CD14-positive monocyte (primary cell): ENCODE data around the gene PLK1. TPM values are rescaled to one million over a fixed set of nuclear protein-coding genes. Genes with fewer than 3 reads are reported as not detected.

Source experiments
- DNase-seq, 3 donors: peaks; one replicate each; pipeline ENCODE4 v3.0.0-alpha.2; 2011 to 2022
- H2AFZ ChIP-seq: 2 replicates; pipeline ENCODE4 v1.6.0; 2012; ENCODE audit warnings: mild to moderate bottlenecking, low read depth, low read length, inconsistent platforms; ENCODE audit not compliant: insufficient read depth, poor library complexity, severe bottlenecking
- H3K27ac ChIP-seq, 2 donors: 1 replicate in 1 of 2; 2 replicates in 1 of 2; pipeline ENCODE4 v1.5.1; 2012 to 2013; ENCODE audit warnings: low read length in 2 of 2, control low read depth in 1 of 2, inconsistent platforms in 1 of 2, low read depth in 1 of 2, mild to moderate bottlenecking in 1 of 2
- H3K27me3 ChIP-seq, 2 donors: one replicate each; pipeline versions ENCODE4 v1.6.0 to v1.6.1; 2011 to 2013; ENCODE audit warnings: low read length in 2 of 2; ENCODE audit not compliant: control insufficient read depth in 2 of 2, insufficient read depth in 2 of 2
- H3K36me3 ChIP-seq, 2 donors: replicated peaks in 1 of 2; 1 replicate in 1 of 2; 2 replicates in 1 of 2; pipeline versions ENCODE4 v1.5.1 to v1.6.1; 2012 to 2013; ENCODE audit warnings: low read length in 2 of 2, control low read depth in 1 of 2, inconsistent platforms in 1 of 2, mild to moderate bottlenecking in 1 of 2; ENCODE audit not compliant: insufficient read depth in 2 of 2, control insufficient read depth in 1 of 2
- H3K4me1 ChIP-seq, 2 donors: 1 replicate in 1 of 2; 2 replicates in 1 of 2; pipeline versions ENCODE4 v1.5.1 to v1.6.1; 2012 to 2013; ENCODE audit warnings: low read length in 2 of 2, control low read depth in 1 of 2, inconsistent platforms in 1 of 2, mild to moderate bottlenecking in 1 of 2, moderate library complexity in 1 of 2; ENCODE audit not compliant: insufficient read depth in 2 of 2, control insufficient read depth in 1 of 2
- H3K4me2 ChIP-seq: replicated peaks from 2 replicates; pipeline ENCODE3; 2012; ENCODE audit warnings: low read length, moderate library complexity, mild to moderate bottlenecking; ENCODE audit not compliant: poor library complexity, severe bottlenecking; ENCODE audit errors: extremely low read depth
- H3K4me3 ChIP-seq, 3 experiments: fragments of 200-600 bp in 1 of 3; sonication (generic) in 1 of 3; replicated peaks in 1 of 3; 1 replicate in 2 of 3; 2 replicates in 1 of 3; pipeline ENCODE4 v1.5.1; 2011 to 2013; ENCODE audit warnings: low read length in 3 of 3, mild to moderate bottlenecking in 3 of 3, control low read depth in 2 of 3, low read depth in 2 of 3, inconsistent platforms in 1 of 3, moderate library complexity in 1 of 3
- H3K79me2 ChIP-seq: 2 replicates; pipeline ENCODE4 v1.6.0; 2012; ENCODE audit warnings: mild to moderate bottlenecking, control low read depth, inconsistent platforms, low read length, moderate library complexity; ENCODE audit not compliant: insufficient read depth
- H3K9ac ChIP-seq: 2 replicates; pipeline ENCODE4 v1.6.0; 2017; ENCODE audit warnings: low read length, mild to moderate bottlenecking; ENCODE audit not compliant: insufficient read depth, poor library complexity, severe bottlenecking
- H3K9me3 ChIP-seq, 2 donors: replicated peaks in 1 of 2; 1 replicate in 1 of 2; 2 replicates in 1 of 2; pipeline versions ENCODE4 v1.5.1 to v1.6.1; 2012 to 2013; ENCODE audit warnings: low read length in 2 of 2, control low read depth in 1 of 2; ENCODE audit not compliant: control insufficient read depth in 1 of 2, insufficient read depth in 1 of 2
- H4K20me1 ChIP-seq: 2 replicates; pipeline ENCODE4 v1.6.0; 2012; ENCODE audit warnings: mild to moderate bottlenecking, low read length, control low read depth, moderate library complexity; ENCODE audit not compliant: insufficient read depth
- H3K27ac Mint-ChIP-seq, 7 donors: one replicate each; pipeline ENCODE4 v1.8.0; 2020; ENCODE audit warnings: mild to moderate bottlenecking in 7 of 7, mixed read lengths in 7 of 7, moderate library complexity in 6 of 7, inconsistent platforms in 2 of 7
- H3K27me3 Mint-ChIP-seq, 3 donors: one replicate each; pipeline ENCODE4 v1.8.0; 2021 to 2022; ENCODE audit warnings: low read depth in 3 of 3, mild to moderate bottlenecking in 3 of 3, mixed read lengths in 3 of 3, moderate library complexity in 3 of 3, inconsistent platforms in 1 of 3
- H3K36me3 Mint-ChIP-seq, 2 donors: one replicate each; pipeline ENCODE4 v1.8.0; 2020; ENCODE audit warnings: mixed read lengths in 2 of 2, inconsistent platforms in 1 of 2, mild to moderate bottlenecking in 1 of 2
- H3K4me1 Mint-ChIP-seq: one replicate; pipeline ENCODE4 v1.8.0; 2020; ENCODE audit warnings: mild to moderate bottlenecking, mixed read lengths
- H3K4me3 Mint-ChIP-seq, 2 donors: one replicate each; pipeline ENCODE4 v1.8.0; 2020; ENCODE audit warnings: mild to moderate bottlenecking in 2 of 2, mixed read lengths in 2 of 2, moderate library complexity in 1 of 2
- H3K9me3 Mint-ChIP-seq, 7 donors: one replicate each; pipeline ENCODE4 v1.8.0; 2020 to 2022; ENCODE audit warnings: mixed read lengths in 7 of 7, mild to moderate bottlenecking in 6 of 7, moderate library complexity in 6 of 7, inconsistent platforms in 2 of 7
- whole genome bisulfite sequencing: methylation state at CpG from one replicate; pipeline ENCODE4 v1.1.5; 2013; ENCODE audit warnings: missing lambda C conversion rate; ENCODE audit not compliant: insufficient coverage; 5-methylcytosine and 5-hydroxymethylcytosine counted together
- intact Hi-C, 2 donors: fragments of 100-400 bp; cut with micrococcal nuclease; formaldehyde crosslinking; loops; one replicate each; pipeline versions ENCODE4 v1.15.0 to v1.15.1; 2023
- polyA plus RNA-seq, 3 donors: library from polyadenylated mRNA; depleted of rRNA in 1 of 3; unstranded in 2 of 3; stranded (reverse) in 1 of 3; fragments of 300-500 nt in 2 of 3; fragments of >200 nt in 1 of 3; fragmentation: Illumina TruSeq in 2 of 3; gene quantifications; 1 replicate in 2 of 3; 2 replicates in 1 of 3; pipeline ENCODE4 v1.2.3, GENCODE V29; 2012 to 2021
- TF ChIP-seq, protein P1 (sequence below): fragments of 200-600 bp; IDR thresholded peaks from one replicate; pipeline ENCODE4 v1.8.0; 2022; ENCODE audit warnings: antibody characterized with exemption, mild to moderate bottlenecking

PLK1 gene
- polyA plus RNA-seq, 3 donors: 3.5 TPM; not detected in 2

DNA sequence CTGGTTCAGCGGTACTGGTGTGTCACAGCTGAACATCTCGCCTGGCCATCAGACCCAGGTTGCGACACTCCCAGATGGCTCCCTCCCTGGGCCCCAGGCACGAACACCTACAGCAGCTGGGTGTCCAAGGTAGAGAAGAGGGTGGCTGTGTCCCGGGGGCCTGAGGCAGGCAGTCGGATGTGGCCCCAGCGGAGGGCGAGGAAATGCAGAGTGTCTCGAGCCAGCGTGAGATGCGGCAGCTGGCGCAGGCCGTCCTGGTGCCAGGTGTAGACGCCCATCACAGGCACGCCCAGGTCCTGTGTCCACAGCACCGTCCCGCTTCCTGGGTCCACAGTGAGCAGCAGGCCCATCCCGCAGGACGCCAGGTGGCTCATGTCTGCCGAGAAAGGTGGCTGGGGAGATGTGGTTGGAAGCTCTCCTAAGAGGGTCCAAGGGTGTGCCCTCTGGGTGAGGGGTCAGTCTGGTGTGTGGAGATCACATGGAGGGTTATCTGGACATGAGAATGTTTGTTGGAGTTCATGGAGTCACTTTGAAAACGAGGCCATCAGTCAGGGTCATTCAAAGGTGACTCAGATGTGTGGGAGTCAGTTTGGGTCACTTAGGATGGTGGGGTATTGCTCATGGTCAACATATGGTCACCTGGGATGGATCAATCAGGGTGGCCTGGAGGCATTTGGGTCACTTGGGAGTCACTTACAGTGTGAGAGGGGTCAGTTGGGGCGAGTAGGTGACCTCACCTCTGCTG, 26.3 kb downstream of the PLK1 start:
- Histone ChIP-seq H3K4me2 (no peak overlapping the region), H2AFZ (no peak overlapping the region), H3K9ac (no peak overlapping the region), H3K9me3 (peaks cover 13% of the 10 kb centered on the region in 2 donors), H3K27me3 (no peaks in the 10 kb centered on the region), H3K36me3 (no peaks in the 10 kb centered on the region), H3K4me1 (no peaks in the 10 kb centered on the region), H3K27ac (no peak overlapping the region), H4K20me1 (no peaks in the 10 kb centered on the region), H3K79me2 (no peaks in the 10 kb centered on the region), H3K4me3 (no peak overlapping the region)
- Mint-ChIP-seq H3K27me3 (peaks cover 9 to 18% (median 9%) of the 10 kb centered on the region in 3 donors), H3K4me3 (no peak overlapping the region), H3K9me3 (peaks cover 3 to 22% (median 19%) of the 10 kb centered on the region in 7 donors), H3K4me1 (no peaks in the 10 kb centered on the region), H3K36me3 (no peaks in the 10 kb centered on the region), H3K27ac (no peak overlapping the region)
- intact Hi-C loops: no loop called here
- WGBS: 92% methylated on average over 21 of the region's 22 CpGs
- DNase-seq: no peak
- TF ChIP-seq, protein P1, sequence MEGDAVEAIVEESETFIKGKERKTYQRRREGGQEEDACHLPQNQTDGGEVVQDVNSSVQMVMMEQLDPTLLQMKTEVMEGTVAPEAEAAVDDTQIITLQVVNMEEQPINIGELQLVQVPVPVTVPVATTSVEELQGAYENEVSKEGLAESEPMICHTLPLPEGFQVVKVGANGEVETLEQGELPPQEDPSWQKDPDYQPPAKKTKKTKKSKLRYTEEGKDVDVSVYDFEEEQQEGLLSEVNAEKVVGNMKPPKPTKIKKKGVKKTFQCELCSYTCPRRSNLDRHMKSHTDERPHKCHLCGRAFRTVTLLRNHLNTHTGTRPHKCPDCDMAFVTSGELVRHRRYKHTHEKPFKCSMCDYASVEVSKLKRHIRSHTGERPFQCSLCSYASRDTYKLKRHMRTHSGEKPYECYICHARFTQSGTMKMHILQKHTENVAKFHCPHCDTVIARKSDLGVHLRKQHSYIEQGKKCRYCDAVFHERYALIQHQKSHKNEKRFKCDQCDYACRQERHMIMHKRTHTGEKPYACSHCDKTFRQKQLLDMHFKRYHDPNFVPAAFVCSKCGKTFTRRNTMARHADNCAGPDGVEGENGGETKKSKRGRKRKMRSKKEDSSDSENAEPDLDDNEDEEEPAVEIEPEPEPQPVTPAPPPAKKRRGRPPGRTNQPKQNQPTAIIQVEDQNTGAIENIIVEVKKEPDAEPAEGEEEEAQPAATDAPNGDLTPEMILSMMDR: no peak

DNA sequence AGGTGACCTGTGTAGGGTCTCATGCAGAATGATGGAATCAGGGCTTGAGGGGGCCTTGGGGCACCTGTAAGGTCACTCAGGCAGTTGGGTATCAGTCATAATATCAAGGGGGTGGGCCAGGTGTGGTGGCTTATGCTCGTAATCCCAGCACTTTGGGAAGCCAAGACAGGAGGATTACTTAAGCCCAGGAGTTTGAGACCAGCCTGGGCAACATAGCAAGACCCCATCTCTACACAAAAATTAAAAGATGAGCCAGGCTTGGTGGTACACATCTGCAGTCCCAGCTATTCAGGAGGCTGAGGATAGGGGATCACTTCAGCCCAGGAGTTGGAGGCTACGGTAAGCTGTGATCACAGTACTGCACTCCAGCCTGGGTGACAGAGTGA, 26.8 kb downstream of the PLK1 start:
- H3K9me3 Mint-ChIP-seq: peaks cover 7 to 28% (median 24%) of the 10 kb centered on the region in 7 donors
- Histone ChIP-seq H3K36me3 (no peaks in the 10 kb centered on the region), H3K79me2 (no peaks in the 10 kb centered on the region), H3K4me2 (no peak overlapping the region), H3K9ac (no peak overlapping the region), H3K9me3 (peaks cover 13 to 18% of the 10 kb centered on the region in 2 donors), H3K27ac (no peak overlapping the region), H3K4me3 (no peak overlapping the region), H2AFZ (no peak overlapping the region), H3K4me1 (no peaks in the 10 kb centered on the region), H4K20me1 (no peaks in the 10 kb centered on the region), H3K27me3 (no peaks in the 10 kb centered on the region)
- no CpG with 5 or more reads among the region's 2 CpGs for WGBS
- H3K27ac Mint-ChIP-seq: peak overlapping the region in 1 of 7 donors; percentile 10
- H3K4me1 Mint-ChIP-seq: no peaks in the 10 kb centered on the region
- peaks cover 12 to 22% (median 12%) of the 10 kb centered on the region in 3 donors for H3K27me3 Mint-ChIP-seq
- no peaks in the 10 kb centered on the region for H3K36me3 Mint-ChIP-seq
- intact Hi-C loops: no loop called here
- no peak overlapping the region for H3K4me3 Mint-ChIP-seq
- no peak for DNase-seq
- TF ChIP-seq, protein P1: no peak
